SIG-M5 (cell line): ENCODE data around the gene TCF4.

ENCODE experiments used
- DNase-seq: peaks from one replicate; lab custom pipeline; 2025; lab: John Stamatoyannopoulos, UW

The TCF4 gene

DNA sequence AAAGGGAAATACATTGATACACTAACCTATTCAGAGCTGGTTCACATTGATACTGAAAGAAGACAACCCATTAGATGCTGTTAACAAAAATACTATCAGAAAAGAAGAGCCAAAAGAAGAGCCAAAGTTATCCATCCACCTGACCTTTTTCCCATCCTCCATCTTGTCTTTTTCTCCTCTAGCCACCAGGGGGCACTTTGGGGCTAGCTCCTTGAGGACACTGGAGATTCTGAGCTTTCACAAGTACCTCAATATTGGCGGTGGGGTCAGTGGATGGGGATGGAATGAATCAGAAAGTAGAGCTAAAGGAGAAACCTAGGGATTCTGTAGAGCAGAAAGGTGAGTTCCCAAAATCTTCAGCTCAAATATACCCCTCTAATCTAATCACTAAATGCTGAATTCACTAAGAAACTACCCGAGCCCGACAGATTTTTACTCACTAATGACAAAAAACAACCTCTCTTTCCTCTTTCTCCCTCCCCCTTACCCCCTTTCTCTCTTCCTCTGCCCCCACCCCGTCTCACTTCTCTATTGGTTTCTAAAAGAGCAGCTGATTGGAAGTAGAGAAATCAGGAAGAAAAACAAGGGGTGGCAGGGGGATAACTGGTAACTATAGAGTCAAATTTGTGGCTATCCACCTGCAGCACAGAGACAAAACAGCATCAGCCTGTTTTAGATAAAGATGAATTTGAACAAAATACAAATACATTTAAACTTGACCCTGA is 203.3 kb downstream of the TCF4 start:
- no peak for DNase-seq

DNA sequence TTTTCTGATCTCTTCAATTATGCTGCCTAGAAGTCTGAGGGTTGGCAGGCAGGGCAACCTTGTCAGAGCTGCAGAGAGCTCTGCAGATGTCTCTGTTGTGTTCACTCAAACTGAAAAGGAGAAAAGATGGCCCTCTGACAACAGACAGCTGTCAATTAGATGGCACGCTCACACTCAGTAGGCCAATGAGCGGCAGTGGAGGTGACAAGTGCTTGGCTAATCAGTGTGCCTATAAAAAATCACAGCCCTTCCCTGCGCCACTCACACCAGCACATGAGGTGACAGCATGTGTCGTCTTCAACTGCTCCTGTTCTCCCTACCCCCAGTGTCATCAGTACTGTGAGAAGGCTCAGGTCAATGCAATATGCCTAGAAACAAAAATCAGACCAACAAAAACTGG is 203.9 kb downstream of the TCF4 start:
- DNase-seq: no peak

DNA sequence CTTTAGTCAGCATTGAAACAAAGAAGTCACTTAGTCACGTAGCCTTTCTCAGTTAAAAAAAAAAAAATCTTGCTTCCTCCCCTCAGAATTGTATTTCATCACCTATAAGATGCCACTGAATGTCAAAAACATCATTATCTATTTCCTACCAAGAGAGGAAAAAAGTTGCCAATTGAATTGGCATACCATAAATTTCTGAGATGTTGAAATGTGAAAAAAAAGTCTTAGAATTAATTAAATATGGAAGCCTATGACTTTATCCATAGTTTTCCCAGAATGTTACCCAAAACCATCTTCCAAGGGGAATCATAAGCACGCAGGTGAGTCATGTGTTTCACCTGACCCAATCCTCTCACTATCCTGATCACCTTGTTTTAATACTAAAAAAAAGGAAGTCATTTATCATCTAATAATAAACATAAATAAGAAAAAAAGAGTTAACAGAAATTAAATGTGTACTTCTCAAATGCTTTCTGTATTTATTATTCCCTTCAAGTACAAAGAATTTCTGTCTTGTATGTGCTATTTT is 205.7 kb downstream of the TCF4 start:
- DNase-seq: no peak

DNA sequence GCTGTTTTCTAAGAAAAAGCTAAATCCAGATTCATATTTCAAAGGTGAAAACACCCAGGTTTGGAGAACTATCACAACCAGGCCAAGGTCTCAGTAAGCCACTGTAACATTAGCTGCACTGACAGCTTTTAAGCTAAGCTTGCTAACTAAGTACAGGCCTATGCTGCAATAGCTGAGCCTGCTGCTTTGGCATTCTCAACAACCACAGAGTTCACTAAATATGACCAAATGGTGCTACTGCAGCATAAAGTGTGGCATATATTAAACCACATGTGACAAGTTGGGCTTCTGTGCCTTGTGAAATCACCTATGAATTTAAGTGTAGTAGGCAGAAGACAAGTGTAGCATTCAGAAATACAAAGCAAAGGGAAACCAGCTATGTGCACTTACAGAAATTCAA is 206.7 kb downstream of the TCF4 start:
- no peak for DNase-seq

DNA sequence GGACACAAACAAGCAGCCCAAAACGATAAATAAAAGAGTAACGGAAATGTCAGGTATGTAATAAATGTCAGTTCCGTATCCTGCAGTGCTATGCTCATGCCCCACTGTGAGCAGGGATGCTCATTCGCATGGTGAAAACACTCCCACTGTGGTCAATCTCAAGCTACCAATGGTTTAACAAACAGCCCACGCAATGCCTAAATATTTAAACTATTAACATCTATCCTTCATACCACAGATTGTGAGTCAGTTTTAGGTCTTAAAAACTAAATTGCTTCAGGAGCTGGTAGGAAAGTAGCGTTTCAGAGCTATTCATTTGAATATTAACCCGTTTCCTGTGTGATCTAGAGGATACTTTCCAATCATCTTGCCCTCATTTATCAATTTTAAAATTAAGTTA is 207.4 kb downstream of the TCF4 start:
- no peak for DNase-seq

DNA sequence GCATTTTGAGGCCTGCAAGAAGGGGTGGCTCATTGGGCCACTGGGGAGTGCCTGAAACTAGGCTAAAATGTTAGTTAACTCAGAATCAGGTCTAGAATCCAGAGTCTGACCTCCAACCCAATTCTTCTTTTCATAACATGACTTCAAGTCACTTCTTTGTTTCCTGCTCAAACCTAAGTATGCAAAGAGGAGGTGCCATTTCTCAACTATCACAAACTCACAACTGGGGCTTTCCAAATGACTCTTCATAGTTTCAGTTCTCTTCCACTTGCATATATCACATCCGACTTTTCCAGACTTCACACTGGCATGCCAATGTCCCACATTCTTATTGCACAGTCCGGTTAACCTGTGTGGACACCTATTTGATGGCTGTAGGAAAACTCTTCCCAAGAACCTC is 211.6 kb downstream of the TCF4 start:
- DNase-seq: no peak

DNA sequence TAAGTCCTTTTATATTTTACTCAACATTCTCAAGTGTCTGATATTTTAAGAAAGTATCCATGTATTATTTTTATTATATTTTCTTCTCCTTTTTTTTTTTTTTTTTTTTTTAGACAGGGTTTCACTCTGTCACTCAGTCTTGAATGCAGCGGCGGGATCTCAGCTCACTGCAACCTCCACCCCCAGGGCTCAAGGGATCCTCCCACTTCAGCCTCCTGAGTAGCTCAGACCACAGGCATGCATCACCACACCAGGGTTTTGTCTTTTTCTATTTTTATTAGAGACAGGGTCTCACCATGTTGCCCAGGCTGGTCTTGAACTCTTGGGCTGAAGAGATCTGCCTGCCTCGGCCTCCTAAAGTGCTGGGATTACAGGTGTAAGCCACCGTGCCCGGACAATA is 212.1 kb downstream of the TCF4 start:
- DNase-seq: no peak

DNA sequence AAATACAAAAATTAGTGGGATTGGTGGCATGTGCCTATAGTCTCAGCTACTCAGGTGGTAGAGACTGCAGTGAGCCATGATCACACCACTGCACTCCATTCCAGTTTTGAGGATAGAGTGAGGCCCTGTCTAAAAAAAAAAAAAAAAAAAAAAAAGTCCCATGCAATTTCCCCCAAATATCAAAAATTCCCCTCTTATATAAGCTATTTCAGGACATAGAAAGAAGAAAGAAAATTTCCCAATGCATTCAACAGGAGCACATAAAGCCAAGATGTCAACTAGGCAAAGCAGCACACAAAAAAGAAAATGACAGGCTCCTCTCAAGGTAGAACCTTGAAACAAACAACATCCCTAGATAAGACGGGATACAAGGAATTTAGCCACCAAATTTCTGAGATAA is 213.3 kb downstream of the TCF4 start:
- DNase-seq: no peak

DNA sequence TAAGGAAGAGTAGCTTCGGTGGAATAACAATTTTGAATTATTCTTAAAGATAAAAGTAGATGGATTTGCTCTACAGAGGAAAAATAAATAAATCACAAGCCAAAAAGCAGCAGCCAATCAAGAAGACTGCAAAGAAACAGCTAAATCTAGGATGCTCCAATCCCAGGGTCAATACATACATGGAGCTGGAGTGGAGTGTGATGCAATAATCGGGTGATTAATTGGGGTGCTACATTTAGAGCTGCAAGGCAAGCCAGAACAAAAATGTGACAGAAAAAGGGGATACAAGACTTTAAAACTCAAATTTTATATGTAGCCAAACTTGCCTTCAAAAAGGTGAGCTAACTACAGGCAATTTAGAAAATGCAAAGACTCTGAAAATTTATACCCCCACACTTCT is 215.8 kb downstream of the TCF4 start:
- no peak for DNase-seq

DNA sequence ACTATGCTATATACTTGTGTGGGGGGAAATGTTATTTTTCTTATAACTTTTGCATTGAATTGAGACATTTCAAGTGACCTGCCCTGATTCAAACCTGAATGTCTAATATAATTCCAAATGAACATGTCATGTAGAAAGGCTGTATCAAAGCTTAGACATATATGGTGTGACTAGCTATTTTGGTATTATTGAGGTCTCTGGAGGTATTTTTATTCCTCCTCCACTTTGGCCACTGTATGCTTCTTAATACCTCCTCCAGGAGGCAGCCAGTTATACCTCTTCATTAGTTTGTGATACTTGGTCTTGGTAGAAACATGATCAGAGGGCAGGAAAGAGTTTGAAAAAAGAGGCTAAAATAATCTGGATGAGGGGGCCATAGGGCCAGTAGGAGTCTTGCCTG is 217.1 kb downstream of the TCF4 start:
- DNase-seq: no peak

DNA sequence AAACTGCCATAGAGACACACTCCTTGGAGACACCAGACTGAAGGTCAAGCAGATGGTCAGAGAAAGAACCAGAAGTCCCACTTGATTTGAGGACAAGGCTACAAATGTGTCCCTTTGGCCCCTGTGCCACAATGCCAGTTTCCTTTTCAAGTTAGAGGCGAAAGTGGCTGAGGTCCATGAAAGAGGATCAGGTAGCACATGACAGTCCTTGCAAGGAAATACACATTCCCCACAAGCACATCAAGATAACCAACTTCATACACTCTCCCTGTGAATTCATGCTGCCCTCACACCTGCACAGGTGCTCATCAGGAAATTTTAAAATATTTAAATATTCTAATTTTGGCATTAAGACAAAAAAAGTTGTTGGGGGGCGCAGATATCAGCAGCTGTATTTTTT is 218.6 kb downstream of the TCF4 start:
- DNase-seq: no peak

DNA sequence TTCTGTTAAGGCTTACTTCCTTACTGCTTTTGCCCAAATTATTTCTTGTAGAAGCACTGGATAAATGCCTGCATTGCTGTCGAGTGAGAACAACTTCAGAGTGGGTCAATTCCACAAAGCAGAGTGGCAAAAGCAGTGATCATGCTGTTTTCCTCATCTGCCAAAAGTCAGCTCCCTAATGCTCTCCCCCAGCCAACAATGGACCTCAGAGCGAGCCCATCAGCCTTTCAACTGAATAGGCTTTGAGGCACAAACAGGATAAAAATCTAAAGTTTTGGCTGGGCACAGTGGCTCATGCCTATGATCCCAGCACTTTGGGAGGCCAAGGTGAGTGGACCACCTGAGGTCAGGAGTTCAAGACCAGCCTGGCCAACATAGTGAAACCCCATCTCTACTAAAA is 222.7 kb downstream of the TCF4 start:
- no peak for DNase-seq

DNA sequence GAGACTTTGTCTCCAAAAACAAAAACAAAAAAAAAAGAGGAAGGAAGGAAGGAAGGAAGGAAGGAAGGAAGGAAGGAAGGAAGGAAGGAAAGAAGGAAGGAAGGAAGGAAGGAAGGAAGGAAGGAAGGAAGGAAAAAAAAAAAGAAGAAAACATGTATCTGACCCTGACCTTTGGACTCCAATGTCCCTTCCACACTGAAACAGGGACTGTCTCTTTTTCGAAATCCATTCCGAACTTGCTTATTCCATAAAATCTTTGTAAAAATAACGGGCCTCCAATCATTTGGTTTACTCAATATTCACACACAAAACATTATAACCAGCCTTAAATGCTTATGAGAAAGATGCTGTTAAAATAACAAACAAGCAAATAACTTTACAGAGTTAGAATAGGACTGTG is 225.7 kb downstream of the TCF4 start:
- DNase-seq: no peak

DNA sequence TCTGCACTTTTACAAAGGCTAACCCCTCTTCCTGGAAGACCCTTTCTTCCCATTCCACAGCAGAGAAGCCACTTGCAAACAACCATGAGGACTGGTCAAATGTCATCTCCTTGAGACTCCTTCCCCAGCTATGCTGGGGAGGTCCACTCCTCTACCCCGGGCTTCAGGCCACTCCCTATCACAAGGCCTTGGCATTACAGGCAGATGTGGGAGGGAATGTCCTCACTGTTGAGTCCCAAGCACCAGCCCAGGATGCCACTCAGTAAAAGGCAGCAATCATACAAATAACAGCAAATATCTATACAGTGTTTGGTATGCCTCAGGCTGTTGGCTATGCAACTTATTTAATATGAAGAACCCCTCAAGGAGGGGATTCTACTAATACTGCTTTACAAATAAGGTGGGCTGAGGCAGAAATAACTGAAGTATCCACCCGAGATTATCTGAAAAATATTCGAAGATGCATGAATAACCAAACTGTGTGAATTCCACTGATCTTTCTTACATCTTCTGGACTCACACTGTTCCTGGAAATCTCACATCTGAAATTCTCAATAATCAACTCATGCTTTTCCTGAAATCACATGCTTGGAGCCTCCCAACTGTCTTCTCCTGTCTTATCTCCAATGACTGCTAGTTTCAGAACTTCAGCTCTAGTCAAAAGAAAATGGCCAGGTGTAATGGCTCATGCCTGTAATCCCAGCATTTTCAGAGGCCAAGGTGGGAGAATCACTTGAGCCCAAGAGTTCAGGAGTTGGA is 226.3 kb downstream of the TCF4 start:
- no peak for DNase-seq

DNA sequence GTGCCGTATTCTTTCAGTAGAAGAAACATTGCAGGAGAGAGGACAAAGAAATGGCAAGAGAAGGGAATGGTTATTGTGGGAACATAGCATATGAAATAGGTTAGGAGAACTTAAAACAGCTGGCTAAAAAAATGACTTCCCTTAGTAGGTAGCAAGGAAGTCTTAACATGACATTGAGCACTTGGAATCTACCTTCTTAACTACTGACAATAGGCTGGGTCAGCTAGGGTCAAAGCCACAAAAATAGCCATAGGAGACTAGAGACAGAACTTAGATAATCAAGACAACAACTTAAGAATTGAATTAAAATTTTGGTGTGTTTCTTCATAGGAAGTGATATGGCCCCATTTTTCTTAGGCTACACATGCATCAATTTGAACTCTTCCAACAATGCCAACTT is 227.9 kb downstream of the TCF4 start:
- DNase-seq: no peak

DNA sequence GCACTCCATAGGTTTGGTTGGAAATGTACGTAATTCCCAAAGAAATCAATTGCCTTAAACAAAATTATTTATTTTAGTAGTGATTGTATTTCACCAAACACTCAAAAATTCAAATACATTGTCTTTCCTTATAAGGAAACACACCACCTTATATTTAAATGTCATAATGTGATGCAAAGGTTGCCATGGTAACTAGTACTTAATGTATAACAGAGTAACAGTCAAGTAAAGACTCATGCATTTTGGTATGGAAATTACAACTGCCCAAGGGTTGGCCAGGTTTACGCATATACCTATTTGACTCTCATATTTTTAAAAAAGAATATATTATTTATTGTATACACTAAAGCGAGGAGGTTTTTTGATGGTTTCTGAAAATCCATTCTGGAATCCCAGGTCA is 231.2 kb downstream of the TCF4 start:
- no peak for DNase-seq

DNA sequence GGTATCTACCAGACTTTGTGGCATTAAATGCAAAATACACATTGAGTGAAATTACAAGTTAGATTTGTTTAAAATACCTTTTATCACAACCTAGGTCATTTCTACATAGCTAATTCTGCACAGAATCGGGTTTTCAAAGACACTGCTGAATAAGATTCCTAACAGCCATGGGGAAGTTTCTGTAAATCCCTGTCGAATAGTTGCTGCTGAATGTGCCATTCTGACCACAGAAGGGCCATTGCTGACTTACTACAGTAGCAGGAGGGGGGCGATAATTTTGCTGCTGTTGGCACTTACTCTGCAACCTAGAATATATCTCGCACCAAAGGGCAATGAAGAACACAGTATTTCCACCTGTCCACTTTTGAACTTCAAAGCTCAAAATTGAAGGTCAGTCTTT is 232.8 kb downstream of the TCF4 start:
- no peak for DNase-seq

DNA sequence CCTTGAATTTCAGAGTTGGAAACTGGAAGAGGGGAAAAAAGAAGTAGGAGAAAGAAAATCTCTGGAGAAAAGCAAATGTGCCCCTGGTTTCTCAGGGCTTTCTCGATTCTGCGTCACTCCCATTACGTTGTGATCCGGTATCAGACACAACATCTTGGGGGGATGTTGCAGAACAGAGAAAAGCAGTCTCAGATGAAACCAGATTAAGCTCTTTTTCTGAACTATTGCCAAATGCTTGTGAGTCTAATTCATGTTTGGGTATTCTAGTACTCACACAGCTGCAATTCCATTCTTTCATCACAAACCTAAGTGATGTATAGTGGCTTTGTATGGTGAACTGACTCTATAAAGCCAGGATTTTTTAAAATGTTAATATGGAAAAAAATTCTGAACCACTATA is 233.2 kb downstream of the TCF4 start:
- DNase-seq: no peak

DNA sequence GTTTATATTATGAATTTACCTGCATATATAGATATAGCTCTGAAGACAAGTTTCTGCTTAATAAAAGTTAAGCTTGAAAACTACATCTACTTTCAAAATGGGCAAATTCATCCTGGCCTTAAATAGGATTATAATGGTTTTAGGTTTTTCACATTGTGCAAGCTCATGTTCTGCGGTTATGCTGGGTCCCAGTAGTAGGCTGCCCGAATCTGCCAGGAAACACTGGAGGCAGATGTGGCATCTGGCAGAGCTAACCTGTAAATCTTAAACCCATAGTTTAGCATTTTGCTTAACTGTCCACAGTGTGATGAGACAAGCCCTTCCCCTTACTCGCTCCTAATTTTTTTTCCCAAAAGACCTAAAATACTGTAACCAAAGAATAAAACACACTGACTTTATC is 234.2 kb downstream of the TCF4 start:
- DNase-seq: no peak

DNA sequence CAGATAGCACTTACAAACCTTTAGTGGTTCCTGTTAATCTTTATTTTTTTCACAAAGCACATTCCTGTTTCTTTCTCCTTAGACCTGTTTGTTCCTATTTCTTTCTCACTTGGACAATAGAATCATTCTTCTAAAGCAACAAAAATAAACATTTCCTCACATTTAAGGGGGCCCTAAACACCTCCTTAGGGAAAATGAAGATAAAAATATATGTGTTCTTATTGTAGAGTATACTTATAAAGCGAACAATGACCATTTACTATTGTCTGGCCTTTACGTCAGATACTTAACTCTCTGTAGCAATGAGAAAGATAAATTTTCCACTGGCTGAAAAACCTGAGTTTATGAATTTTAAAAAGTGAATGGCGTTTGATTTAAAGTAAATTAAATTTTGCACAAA is 234.6 kb downstream of the TCF4 start:
- DNase-seq: no peak

DNA sequence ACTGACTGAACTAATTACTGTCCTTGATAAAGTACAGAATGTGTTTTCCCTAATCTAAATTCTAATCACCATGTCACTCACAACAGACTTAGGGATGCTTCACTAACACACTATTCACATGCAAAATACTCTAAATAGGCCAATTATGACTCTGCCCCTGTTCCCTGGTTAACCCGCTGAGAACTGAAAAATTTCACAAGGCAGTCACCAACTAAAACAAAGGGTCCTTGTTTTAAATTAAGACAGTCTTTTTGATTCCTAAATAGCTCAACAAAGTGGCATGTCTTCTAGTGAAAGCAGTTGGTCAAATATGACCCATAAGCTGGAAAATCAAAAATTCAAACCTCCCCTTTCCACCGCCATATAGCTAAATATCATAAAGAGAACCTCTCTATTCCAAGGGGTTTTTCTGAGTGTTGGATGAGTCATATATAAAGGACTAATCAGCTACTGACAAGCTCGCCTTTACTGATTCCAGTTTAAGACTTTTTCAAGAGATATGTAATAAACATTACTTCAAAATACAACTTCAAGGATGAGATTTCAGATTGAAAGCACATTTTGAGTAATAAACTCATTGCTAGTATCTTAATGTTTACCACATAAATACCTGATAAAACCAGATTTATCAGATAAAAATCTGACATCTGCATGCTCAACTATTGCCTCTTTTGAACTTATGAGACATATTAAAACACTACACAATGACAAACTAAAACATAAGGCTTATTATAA is 235.8 kb downstream of the TCF4 start:
- DNase-seq: no peak

DNA sequence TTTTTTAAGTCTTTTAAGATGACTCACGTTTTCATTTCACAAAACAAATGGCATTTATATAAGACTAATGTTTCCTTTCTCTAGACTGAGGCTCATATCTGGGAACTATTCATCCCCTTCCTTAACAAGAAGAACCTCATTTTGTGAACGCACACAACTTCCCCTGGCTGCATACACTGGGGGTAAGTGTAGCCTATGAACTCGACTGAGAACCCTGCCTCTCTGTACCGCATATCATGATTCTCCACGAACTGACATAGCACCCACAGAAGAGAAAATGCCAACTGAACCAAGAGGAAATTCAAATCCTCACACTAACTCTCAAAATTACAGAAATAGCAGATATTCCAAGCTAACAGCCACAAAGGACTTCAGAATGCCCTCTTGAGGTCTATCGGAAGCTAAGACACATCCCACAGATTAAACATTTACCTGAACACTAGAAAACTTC is 236.7 kb downstream of the TCF4 start:
- no peak for DNase-seq

DNA sequence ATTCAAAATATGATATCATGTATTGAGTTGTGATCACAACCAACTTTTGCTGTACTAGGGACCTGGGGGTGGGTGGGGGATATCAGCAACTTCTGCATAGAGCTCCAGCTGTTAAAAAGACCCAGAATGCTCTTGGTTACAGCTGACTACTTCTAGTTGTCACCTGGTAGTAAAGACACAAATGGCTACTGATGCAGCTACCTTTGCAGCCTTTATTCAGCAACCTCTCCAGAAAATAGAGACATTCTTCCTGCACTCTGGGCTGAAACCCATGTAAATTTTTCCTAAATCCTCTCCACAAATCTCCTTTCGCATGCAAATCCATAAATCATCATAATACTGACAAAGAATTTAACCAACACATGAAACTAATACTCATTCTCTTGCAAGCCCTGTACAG is 238.3 kb downstream of the TCF4 start:
- DNase-seq: no peak
